DMS114 treated with DMSO at 0.1 percent for 48 hours (cell line): Measurements from ENCODE around the gene GRIN1.

Experiments used
- DNase-seq: peaks from one replicate; lab custom pipeline; 2025; ENCODE audit not compliant: unreplicated experiment; lab: John Stamatoyannopoulos, UW

The GRIN1 gene

GRCh38 chr9:137176302-137177182, 37.6 kb downstream of the GRIN1 start:
- DNase-seq, result peak; percentile 29

GRCh38 chr9:137178201-137178938, 39.4 kb downstream of the GRIN1 start:
- no peak for DNase-seq

- DNase-seq, result no peak
These were observed 40.1 kb downstream of the GRIN1 start for GRCh38 chr9:137178939-137179630.

DNA sequence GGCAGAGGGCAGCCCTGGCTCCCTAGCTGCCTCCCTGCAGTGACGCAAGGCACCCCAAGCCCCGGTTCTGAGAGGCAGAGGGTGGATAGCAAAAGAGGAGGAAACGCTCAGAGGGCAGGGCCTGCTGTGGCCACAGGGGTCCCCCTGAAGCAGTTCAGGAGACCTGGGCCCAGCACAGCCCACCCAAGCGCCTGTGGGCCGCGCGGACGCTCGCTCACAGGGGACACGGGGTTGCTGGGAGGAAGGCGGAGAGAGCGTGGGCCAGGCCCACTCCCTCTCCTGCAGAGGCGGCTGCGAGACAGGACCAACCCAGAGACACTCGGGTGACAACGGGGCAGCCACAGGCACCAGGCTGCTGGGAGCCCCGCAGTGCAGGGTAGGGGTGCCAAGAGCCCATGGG, 40.8 kb downstream of the GRIN1 start:
- DNase-seq, result no peak

DNA sequence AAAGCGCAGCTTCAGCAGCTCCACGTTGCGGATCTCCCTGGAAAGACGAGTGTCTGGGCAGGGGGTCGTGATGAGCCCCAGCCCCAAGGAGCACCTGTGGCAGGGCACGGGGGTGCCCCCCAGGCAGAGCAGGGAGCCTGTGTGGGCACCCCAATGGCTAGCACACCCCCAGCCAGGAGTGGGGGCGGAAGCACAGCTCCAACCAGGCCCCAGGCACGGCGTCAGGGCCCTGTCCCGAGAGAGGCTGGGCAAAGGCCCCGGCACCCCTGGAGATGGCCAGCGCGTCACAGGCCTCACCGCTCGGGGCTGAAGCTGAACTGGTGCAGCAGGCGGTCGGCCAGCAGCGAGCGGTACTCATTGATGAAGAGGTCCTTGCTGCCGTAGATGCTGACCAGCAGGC, 41.5 kb downstream of the GRIN1 start:
- no peak for DNase-seq

- no peak for DNase-seq
These were observed 42.7 kb downstream of the GRIN1 start for GRCh38 chr9:137181680-137182079.

GRCh38 chr9:137182836-137183235, 43.9 kb downstream of the GRIN1 start:
- DNase-seq, result no peak

DNA sequence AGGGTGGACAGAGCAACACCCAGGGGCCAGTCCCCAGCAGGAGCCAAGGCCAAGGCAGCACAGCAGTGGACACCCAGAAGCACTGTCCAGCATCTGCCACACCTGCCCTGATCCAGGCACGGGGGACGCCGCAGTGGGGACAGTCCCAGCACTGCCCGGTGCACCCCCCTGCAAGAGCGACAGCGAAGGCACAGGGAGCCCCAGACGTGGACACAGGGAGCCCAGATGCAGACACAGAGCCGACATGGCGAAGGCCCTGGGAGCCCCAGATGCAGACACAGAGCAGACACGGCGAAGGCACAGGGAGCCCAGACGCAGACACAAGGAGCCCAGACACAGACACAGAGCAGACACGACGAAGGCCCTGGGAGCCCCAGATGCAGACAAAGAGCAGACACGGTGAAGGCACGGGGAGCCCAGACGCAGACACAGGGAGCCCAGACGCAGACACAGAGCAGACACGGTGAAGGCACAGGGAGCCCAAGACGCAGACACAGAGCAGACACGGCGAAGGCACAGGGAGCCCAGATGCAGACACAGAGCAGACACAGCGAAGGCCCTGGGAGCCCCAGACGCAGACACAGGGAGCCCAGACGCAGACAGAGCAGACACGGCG, 45.1 kb downstream of the GRIN1 start:
- DNase-seq, result no peak

DNA sequence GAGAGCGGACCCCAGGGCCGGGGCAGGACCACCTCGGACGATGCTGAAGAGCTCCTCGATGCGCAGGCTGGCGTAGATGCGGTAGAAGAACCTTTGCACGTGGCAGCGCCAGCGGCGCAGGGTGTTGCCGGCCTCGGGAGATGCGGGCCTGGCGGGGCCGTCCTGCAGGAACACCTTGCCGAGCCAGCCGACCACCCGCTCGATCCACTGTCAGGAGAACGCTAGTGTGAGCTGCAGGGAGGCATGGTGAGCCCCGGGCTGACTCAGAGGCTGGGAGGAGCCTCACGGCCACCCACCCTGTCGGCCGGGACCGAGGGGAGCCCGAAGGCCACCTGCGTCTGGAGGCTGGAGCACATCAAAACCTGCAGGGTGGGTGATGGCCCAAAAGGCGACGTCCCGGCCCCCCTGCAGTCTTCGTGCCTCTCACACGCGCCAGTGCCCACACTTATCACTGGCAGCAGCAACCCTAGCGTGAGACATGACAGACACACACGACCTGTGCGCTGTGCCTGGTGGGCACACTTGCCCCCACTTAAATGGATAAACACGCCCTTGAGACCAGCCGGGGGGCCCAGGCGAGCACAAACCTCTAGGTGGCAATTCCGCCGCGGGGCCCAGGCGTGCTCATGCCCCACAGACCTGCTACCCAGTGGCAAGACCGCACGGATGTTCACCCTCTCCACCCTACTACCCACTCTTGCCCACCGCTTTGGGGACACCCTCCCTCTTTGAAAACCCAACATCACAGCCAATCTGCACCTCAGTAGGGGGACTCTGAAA, 46.1 kb downstream of the GRIN1 start:
- DNase-seq, result no peak

GRCh38 chr9:137185921-137186320, 47.0 kb downstream of the GRIN1 start:
- DNase-seq, result no peak

- no peak for DNase-seq
These were observed 47.4 kb downstream of the GRIN1 start for GRCh38 chr9:137186385-137186784.

DNA sequence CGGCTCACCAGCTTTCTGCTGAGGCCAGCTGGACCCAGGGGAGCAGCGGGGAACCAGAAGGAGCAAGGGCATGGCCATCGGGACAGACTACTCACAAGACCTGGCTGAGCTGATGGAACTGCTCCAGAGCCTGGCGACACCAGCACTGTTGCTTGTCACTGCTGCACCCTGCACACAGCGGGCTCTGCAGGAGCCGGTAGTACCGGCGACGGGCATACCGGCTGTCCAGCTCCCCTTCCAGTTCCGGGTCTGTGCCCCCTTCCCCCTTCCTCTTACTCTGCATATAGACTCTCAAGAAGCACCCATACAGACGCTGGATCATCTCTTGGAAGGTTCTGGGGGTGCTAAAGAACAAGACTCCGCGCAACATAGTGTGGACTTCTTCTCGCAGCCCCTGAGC, 48.4 kb downstream of the GRIN1 start:
- DNase-seq, result no peak

DNA sequence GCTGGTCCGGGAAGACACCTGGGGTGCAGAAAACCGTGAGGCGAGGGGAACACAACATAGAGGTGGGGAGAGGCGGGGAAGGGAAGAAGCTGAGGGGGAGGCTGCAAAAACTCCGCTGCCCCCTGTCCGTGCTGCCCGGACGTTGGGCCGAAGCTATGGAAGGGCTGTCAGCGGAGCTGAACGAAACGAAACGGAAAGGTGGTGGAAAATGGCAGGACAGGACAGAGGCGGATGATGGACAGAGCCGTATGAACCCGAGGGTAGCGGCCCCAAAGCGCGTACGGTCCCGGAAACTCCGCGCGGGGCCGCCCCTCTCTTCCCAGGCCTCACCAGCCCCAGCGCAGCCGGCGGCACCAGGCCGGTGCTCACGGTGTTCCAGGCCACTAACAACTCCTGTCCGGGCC, 49.1 kb downstream of the GRIN1 start:
- DNase-seq, result no peak

DNA sequence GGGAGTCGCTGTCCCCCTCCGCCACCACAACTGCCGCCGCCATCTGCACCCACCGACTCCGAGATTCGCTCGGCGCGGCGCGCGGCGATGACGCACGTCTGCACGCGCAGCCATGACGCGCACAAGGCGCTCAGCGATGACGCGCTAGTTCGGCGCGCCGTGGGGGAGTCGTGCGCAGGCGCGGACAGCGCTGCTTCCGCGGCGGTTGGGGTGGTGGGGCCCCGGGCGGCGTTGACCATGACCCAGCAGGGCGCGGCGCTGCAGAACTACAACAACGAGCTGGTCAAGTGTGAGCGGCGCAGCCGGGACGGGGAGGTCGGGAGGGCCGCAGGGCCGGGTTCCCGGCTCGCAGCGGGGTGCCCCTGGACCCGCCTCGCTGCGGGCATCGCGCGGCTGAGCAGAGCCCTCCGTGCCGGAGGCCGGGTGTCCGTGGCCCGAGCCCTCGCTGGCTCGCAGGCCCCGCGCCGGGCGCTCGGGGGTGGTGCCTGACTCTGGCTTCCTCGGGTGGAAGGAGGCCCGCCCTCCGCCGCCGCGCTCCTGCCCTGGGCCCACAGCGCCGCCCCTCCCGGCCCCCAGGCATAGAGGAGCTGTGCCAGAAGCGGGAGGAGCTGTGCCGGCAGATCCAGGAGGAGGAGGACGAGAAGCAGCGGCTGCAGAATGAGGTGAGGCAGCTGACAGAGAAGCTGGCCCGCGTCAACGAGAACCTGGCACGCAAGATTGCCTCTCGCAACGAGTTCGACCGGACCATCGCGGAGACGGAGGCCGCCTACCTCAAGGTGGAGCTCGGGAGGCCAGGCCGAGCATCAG, 49.7 kb downstream of the GRIN1 start, which contains the start of the genes ANAPC2 and SSNA1:
ANAPC2 (minus strand) TSS at position 71 of the 807 bp plus-strand sequence; CDS start at position 43, 28 bp downstream.
SSNA1 (plus strand) TSS at position 187 of the 807 bp plus-strand sequence; CDS start at position 238, 51 bp downstream.
- DNase-seq, result peak; percentile 61

DNA sequence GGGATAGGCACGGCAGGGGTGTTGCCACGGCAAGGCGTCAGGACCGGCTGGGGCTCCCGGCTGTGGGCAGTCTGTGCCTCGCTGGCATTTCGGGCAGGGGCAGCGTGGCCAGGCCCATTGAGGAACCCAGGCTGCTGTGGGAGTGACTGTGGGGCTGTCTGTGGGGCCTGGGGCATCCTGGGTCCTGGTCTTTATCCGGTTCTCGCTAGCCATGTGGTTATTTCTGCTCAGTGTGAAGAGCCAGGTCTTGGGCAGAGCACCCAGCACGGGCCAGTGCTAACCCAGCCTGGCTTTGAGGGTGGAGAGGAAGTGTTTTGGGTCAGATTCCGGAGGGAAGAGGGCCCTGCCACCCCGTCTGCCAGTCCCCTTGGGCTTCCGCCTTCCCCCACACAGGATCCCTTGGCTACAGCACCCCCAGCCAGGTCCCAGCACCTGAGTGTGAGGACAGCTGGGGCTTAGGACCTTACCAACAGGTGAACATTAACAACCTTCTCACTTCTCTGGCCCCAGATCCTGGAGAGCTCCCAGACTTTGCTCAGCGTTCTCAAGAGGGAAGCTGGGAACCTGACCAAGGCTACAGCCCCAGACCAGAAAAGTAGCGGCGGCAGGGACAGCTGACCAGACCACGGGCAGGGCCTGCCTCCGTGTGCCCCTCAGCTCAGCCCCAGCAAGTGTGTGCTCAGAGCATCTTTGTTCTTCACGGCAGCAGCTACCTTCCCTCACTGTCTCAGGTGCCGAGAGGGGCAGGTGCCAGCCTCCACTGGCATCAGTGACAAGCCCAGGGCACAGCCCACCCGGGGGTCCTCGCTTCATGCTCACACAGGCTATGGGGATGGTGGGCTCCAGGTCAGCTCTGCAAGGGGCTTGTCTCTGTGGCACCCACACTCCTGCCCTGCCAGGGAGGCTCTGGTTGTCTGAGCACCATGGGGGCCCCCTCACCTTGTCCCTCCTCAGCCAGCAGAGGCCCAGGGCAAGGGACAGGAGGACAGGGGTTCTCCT, 50.6 kb downstream of the GRIN1 start:
- DNase-seq, result no peak

DNA sequence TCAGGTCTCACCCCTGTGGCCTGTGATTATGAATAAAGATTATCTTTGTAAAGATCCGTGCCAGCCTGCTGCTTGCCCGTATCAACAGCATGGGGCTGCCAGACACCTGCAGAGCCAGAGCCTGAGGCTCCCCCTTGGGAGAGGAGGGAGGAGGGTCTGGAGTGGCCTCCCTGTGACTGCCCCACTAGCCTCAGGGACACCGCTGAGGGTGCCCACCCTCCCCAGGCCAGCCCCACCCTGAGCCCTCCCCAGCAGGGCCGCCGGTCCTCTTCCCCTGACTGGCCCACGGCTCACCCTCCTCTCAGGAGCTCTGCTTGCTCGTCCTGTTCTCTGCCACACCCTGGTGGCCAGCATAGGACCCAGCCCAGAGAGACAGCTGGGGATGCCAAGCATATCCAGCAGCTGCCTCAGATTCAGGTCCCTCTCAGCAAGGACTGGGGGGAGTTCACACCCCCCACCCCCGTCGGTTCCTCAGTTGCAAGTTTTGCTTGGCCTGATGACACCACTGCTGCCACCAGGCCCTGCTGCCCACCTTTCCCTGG, 51.4 kb downstream of the GRIN1 start:
- DNase-seq, result no peak

DNA sequence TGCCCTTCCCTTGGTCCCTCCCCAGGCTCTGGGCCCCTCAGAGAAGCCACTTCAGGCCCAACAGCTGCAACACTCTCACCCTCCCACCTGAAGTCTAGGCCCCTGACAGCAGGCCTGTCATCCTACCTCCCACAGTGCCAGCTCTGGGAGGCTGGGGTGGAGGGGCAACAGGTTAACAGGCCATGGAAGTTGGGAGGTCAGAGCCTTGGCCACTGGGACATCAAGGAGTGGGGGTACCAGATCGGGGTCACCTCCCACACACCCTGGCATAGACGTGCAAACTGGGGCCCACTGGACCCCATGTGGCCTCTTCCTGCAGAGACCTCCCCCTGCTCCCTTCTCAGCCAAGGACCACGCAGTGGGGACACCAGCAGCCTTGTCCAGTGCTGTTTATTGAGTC, 52.3 kb downstream of the GRIN1 start:
- DNase-seq, result no peak
